ENCODE measurements around the gene EHMT2.

Gene EHMT2

DNA sequence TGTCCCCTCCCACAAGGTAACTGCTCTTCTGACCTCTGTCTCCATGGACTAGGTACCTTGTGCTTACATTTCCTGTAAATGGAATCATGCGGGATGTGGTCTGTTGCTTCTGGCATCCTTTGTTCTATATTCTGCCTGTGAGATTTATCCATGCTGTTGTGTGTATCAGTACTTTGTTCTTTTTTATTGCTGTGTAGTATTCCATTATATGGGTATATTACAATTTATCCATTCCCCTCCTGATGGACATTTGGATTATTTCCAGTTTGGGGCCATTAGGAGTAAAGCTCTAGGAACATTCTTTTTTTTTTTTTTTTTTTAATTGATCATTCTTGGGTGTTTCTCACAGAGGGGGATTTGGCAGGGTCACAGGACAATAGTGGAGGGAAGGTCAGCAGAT lies 33.5 kb upstream of the EHMT2 start:
- Histone ChIP-seq H3K9me3 (ENCODE audit: insufficient read depth, low read length, severe bottlenecking) (no peaks in the 10 kb centered on the region), H3K36me3 (ENCODE audit: insufficient read depth, low read length) (no peaks in the 10 kb centered on the region), H4K20me1 (ENCODE audit: insufficient read depth, low read length) (no peaks in the 10 kb centered on the region), H2AFZ (ENCODE audit: low read depth, low read length) (no peak overlapping the region), H3K79me2 (ENCODE audit: insufficient read depth, low read length) (no peaks in the 10 kb centered on the region), H3K9ac (ENCODE audit: low read depth, low read length) (no peak overlapping the region), H3K27ac (ENCODE audit: low read length) (no peak overlapping the region), H3K4me3 (ENCODE audit: low read depth in 1 of 2, low read length in 2 of 2) (no peak overlapping the region), H3K4me2 (ENCODE audit: insufficient read depth, low read length) (no peak overlapping the region), H3K4me1 (ENCODE audit: insufficient read depth, low read length) (no peaks in the 10 kb centered on the region), H3K27me3 (ENCODE audit: insufficient read depth, low read length, poor library complexity) (peaks cover 1% of the 10 kb centered on the region)
- TF ChIP-seq, protein P1, sequence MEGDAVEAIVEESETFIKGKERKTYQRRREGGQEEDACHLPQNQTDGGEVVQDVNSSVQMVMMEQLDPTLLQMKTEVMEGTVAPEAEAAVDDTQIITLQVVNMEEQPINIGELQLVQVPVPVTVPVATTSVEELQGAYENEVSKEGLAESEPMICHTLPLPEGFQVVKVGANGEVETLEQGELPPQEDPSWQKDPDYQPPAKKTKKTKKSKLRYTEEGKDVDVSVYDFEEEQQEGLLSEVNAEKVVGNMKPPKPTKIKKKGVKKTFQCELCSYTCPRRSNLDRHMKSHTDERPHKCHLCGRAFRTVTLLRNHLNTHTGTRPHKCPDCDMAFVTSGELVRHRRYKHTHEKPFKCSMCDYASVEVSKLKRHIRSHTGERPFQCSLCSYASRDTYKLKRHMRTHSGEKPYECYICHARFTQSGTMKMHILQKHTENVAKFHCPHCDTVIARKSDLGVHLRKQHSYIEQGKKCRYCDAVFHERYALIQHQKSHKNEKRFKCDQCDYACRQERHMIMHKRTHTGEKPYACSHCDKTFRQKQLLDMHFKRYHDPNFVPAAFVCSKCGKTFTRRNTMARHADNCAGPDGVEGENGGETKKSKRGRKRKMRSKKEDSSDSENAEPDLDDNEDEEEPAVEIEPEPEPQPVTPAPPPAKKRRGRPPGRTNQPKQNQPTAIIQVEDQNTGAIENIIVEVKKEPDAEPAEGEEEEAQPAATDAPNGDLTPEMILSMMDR (IDR thresholded peaks at IDR 0.05; ENCODE audit: borderline replicate concordance, extremely low read depth, low read length, poor library complexity, severe bottlenecking) = no peak
- no peak for TF ChIP-seq EZH2 (IDR thresholded peaks at IDR 0.05; ENCODE audit: borderline replicate concordance, low read depth, low read length, severe bottlenecking)
- no peak for ATAC-seq (ENCODE audit: insufficient read depth, low read depth)
- DNase-seq = no peak

DNA sequence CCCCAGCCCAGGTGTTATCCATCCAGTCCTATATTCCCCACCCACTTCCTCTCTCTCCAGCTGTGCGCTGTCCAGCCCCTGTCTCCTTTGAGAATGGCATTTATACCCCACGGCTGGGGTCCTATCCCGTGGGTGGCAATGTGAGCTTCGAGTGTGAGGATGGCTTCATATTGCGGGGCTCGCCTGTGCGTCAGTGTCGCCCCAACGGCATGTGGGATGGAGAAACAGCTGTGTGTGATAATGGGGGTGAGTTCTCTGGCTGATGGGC lies 31.1 kb upstream of the EHMT2 start:
- Histone ChIP-seq H3K27me3 (ENCODE audit: insufficient read depth, low read length, poor library complexity) (peaks cover 3% of the 10 kb centered on the region), H3K9ac (ENCODE audit: low read depth, low read length) (no peak overlapping the region), H3K4me3 (ENCODE audit: low read depth in 1 of 2, low read length in 2 of 2) (no peak overlapping the region), H3K79me2 (ENCODE audit: insufficient read depth, low read length) (no peaks in the 10 kb centered on the region), H2AFZ (ENCODE audit: low read depth, low read length) (no peak overlapping the region), H3K36me3 (ENCODE audit: insufficient read depth, low read length) (no peaks in the 10 kb centered on the region), H3K4me1 (ENCODE audit: insufficient read depth, low read length) (no peaks in the 10 kb centered on the region), H3K4me2 (ENCODE audit: insufficient read depth, low read length) (no peak overlapping the region), H3K27ac (ENCODE audit: low read length) (no peak overlapping the region), H4K20me1 (ENCODE audit: insufficient read depth, low read length) (no peaks in the 10 kb centered on the region), H3K9me3 (ENCODE audit: insufficient read depth, low read length, severe bottlenecking) (no peaks in the 10 kb centered on the region)
- no peak for DNase-seq
- no peak for TF ChIP-seq EZH2 (IDR thresholded peaks at IDR 0.05; ENCODE audit: borderline replicate concordance, low read depth, low read length, severe bottlenecking)
- TF ChIP-seq, protein P1 (IDR thresholded peaks at IDR 0.05; ENCODE audit: borderline replicate concordance, extremely low read depth, low read length, poor library complexity, severe bottlenecking) = no peak
- no peak for ATAC-seq (ENCODE audit: insufficient read depth, low read depth)

DNA sequence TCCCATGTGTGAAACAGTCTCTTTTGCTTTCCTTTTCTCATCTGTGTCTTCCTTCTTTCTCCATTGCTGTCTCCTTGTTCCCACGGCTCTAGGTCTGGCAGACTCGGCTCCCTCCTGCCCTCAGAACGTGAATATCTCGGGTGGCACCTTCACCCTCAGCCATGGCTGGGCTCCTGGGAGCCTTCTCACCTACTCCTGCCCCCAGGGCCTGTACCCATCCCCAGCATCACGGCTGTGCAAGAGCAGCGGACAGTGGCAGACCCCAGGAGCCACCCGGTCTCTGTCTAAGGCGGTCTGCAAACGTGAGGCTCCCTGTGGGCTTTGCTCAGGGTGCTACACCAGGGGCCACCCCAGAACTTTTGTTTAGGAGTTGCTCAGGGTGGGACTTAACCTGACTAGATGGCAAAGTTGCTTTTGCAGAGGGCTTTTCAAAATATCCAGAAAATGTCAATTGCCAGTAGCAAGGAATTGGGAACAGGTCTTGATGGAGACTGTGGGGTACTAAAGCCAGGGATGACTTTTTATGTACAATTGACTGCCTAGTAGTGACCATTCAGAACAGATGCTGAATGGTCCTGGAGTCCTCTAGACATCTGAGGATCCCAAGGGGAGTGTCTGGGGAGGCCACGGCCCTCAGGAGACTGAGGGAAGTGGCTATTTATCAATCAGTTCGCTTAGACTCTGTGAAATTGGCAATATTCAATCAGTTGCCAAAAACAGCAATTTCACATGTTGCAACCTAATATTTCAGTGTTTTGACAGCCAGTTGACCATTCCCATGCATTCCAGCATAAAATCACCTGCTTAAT lies 30.6 kb upstream of the EHMT2 start:
- H3K36me3 ChIP-seq (ENCODE audit: insufficient read depth, low read length) = no peaks in the 10 kb centered on the region
- peaks cover 3% of the 10 kb centered on the region for H3K27me3 ChIP-seq (ENCODE audit: insufficient read depth, low read length, poor library complexity)
- no peaks in the 10 kb centered on the region for H3K79me2 ChIP-seq (ENCODE audit: insufficient read depth, low read length)
- H3K4me2 ChIP-seq (ENCODE audit: insufficient read depth, low read length) = no peak overlapping the region
- ATAC-seq (ENCODE audit: insufficient read depth, low read depth) (no peak), DNase-seq (no peak)
- H3K4me1 ChIP-seq (ENCODE audit: insufficient read depth, low read length) = no peaks in the 10 kb centered on the region
- no peak overlapping the region for H3K4me3 ChIP-seq (ENCODE audit: low read depth in 1 of 2, low read length in 2 of 2)
- H4K20me1 ChIP-seq (ENCODE audit: insufficient read depth, low read length) = no peaks in the 10 kb centered on the region
- H3K9ac ChIP-seq (ENCODE audit: low read depth, low read length) = no peak overlapping the region
- TF ChIP-seq EZH2 (IDR thresholded peaks at IDR 0.05; ENCODE audit: borderline replicate concordance, low read depth, low read length, severe bottlenecking) = no peak
- TF ChIP-seq, protein P1 (IDR thresholded peaks at IDR 0.05; ENCODE audit: borderline replicate concordance, extremely low read depth, low read length, poor library complexity, severe bottlenecking) = no peak
- H2AFZ ChIP-seq (ENCODE audit: low read depth, low read length) = no peak overlapping the region
- no peaks in the 10 kb centered on the region for H3K9me3 ChIP-seq (ENCODE audit: insufficient read depth, low read length, severe bottlenecking)
- no peak overlapping the region for H3K27ac ChIP-seq (ENCODE audit: low read length)
